NCI-H446 (cell line): ENCODE results near the gene CXCL5.
"Not testable (repeated sequence)": the region's sequence is repeated elsewhere in the genome, so short reads cannot be mapped to it uniquely, and the experiment has no call there.

ENCODE experiments used
- DNase-seq, 2 experiments: peaks; one replicate each; lab custom pipeline; 2025; lab: John Stamatoyannopoulos, UW

The CXCL5 gene

DNA sequence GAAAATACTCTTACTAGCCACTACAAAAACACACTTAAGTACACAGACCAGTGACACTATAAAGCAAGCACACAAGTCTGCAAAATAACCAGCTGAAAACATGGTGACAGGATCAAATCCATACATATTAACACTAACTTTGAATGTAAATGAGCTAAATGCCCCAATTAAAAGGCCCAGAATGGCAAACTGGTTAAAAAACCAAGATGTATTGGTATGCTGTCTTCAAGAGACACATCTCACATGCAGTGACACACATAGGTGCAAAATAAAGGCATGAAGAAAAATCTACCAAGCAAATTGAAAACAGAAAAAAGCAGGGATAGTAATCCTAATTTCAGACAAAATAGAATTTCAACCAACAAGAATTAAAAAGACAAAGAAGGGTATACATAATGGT is 27.5 kb downstream of the CXCL5 start:
- DNase-seq = no peak

DNA sequence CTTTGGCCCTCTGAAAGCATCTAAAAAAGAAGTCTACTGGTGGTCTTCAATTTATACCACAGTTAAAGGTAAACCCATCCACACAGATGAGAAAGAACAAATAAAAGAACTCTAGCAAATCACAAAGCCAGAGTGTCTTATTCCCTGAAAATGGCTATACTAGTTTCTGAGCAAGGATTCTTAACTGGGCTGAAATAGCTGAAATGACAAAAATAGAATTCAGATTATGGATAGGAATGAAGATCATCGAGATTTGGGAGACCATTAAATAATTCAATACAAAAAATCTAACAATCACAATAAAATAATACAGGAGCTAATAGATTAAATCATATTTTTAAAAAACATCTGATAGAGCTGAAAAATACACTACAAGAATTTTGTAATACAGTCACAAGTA is 28.5 kb downstream of the CXCL5 start:
- DNase-seq = no peak

DNA sequence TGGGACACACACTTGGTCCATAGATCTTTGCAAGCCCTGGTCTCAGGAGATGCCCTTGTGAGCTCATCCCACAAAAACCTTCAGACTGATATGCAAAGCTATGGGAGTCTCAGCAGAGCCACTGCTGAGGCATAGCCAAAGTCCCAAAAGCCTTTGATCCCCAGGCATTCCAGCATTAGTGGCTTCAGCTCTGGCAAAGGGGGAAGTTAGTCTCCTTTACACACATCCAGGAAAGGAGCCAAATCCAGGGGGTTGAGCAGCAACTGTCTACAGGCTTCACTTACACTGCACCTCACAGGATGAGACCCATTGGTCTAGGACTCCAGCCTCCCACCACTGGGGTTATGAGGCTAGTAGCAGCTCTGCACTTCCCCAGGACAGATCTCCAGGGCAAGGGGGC is 30.6 kb downstream of the CXCL5 start:
- no peak for DNase-seq

DNA sequence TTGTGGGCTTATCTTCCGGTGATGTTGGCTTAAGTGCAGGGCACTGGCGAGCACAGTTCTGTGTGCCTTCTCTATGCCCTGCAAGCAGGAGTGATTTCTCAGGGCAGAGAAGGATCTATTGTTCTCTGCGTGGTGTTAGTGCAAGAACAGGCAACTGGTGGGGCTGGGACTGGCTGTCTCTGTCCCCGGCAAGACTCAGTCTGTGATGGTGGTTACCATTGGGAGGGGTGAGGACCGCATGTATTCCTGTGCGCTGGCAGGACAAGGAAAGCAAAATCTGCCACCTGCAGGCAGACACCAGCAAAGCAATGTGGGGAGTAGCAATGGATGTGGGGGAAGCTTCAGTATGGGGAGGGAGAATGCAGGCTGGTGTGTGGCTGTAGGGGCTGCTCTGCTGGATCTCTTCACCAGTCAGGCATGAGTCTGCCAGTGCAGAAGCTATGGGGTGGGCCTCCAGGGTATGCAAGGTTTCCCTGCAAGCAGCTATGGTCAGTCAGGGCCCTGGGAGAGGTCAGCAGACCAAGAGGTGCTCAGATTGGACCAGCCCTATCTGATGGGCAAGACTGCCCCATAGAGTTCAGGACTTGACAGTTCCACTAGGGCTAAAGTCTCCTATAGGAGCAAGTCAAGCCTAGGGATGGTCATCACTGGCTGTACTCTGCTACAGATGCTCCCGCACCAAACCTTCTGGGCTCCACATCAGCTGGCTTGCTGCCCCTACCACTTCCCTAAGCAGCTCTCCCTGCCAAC is 33.4 kb downstream of the CXCL5 start:
- no peak for DNase-seq

DNA sequence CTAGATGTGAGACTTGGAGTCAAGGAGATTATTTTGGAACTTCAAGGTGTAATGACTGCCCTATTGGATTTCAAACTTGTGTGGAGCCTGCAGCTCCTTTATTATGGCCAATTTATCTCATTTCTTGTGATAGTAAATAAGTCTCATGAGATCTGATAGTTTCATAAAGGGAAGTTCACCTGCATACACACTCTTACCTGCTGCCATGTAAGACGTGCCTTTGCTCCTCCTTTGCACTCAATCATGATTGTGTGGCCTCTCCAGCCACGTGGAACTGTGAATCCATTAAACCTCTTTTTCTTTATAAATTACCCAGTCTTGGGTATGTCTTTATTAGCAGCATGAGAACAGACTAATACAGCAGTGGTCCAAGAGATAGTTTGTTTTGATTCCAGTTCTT is 35.8 kb downstream of the CXCL5 start:
- no peak for DNase-seq

DNA sequence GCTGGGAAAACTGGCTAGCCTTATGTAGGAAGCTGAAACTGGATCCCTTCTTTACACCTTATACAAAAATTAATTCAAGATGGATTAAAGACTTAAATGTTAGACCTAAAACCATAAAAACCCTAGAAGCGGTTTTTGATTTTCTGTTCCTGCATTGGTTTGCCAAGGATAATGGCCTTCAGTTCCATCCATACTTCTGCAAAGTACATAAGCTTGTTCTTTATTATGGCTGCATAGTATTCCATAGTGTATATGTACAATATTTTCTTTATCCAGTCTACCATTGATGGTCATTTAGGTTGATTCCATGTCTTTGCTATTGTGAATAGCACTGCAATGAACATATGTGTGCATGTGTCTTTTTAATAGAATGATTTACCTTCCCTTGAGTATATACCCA is 39.4 kb downstream of the CXCL5 start:
- DNase-seq = not testable (repeated sequence)

DNA sequence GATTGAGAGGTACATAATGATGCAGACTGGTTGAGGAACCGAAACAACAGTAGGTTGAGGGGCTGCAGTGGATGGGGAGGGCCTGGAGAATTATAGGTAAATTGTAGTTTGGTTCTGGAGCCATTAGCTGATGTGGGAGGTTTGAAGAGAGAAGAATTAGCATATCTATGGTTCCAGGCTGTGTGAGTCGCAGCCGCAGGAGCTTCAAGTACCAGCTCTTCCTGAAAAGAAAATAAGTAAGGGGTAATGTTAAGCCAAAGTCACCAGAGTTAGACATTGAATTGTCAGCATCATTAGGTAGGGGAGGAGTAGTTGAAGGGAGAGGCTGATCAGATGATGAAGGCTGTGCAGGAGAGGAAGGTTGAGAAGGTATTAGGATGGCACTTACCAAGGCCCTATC is 46.1 kb downstream of the CXCL5 start:
- DNase-seq = no peak

DNA sequence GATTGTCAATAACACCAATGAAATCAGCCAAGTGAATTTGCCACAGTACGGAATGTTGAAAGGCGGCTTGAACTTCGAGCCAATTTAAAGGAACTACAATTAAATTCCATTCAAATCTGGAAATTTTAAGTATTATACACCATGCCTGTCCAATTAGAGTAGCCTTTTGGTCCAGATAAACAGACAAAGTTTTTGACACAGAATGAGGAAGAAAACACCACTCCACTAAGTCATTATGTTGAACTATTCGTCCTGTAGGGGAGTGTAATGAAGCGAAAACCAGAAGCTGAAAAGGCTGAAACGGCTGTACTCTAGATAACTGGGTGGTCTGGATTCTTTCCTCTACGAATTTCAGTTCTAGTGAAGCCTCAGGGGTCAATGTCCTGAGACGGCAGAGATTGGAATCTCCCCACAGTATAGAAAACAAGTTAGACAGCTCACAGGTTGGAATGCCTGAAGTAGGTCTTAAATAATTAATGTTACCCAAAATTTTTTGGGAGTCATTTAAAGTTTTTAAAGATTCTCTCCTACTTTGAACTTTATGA is 48.0 kb downstream of the CXCL5 start:
- not testable (repeated sequence) for DNase-seq

DNA sequence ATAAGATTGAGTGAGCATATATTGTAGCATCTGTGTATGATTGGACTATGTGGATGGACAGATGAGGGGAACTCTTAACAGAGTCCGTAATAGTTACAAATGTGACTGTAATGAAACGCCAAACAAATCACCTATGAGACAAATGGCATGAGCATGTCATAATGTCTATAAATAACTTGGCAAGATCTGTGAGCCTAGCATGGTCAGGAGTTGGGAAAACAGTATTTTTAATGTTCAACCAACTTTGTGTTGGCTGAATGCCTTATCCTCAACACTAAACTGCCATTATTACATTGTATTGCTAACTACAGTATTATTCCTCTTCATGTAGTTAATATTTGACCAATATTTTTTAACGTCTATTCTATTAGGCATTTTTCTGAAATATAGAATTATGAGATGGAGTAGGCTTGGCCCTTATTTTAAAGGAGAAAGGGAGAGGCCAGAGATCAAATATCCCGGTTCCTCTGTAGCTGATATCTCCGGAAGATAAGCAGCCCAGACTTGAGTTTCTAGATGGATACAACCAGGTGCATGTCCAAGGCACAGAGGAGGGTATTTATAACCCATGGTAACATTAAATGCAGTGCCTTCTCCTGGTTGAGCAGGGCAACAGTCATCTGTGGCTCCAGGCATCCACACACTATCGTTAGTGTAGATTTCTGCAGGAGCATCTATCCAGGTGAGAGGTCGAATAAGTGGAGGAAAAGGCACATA is 49.3 kb downstream of the CXCL5 start:
- DNase-seq = no peak

DNA sequence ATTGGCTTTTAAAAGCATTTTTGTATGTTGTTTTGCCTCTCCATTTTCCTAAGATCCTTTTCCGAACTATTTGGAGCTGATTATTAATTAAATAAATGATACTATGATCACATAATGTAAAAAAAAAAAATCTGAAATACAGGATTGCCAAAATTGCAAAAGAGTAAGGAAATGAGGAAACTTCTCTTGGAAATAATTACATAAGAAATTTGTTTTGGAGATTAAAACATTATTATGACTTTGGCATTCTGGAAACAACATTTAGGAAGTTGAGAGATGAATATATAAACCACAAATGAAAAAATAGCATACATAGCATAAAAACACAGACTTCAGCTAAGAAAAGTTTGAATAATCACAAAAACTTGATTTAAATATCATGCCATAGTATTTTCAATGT is 50.2 kb downstream of the CXCL5 start:
- DNase-seq = no peak

DNA sequence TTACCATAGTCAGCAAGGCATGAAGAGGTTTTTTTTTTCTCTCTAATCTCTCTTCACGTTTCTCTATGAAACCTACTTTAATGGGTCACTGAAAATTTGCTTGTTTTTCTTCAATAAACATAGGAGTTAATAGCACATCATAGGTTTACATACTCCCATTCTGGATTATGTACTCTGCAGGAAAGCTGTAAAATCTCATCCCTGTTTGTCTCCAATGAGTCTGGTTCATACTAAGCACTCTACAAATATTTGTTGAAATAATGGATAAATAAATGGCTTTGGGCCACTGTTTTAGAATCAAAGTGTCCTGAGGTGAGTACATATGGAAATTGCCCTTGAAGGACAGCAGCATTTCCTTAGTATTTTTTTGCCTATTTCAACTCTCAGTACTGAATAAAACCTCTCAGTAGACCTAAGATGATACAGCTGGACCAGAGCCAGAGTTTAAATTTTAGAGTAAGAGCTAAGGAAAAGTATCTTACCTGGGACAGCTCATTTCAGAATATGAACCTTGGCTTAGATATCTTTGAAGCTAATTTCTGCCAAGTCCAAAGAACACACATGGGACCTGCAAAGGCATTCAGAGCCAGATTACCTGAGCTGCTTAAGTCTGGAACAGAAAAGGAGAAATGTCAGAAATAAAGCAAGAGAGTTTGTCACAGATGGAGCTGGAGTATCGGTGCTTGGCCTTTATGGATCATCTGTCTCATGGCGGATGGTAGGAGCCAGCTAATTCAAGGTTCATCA is 51.1 kb downstream of the CXCL5 start:
- DNase-seq = no peak

DNA sequence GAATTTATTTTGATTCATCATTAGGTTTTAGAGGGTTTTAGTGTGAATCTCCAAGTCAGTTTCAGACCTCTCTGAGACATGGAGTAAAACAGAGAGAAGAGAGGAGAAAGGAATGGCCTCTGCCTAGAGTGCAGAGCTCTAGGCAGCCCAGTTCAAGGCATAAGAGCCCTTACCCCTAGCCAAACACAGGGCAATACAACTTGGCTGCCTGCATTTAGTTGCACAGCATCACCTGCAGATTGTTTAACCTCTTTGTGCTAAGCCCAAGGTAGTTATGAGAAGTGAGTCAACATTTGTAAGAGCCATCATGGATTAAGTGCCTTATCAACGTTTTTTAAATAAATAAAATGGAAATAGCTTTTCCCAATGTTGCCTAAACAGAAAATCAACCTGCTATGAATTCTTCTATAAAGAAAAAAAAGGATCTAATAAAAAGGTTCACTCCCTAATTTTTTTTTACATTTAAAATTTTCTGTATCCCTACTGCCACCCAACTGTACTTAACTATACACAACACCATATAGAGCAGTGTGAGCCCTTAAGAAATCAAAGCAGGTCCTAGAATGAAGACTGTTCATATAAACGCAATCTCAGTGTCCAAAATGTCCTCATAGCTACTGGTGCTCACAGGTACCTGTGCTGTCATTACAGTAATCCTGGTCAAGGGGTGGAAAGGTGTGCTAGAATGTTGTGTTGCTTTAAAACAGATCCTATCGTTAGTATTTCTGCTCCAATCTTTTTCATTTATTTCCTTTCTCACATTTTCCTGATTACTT is 52.6 kb downstream of the CXCL5 start:
- no peak for DNase-seq
